GM19238 (cell line): ENCODE data around the gene OXTR.

ENCODE experiments used
- DNase-seq: peaks from one replicate; pipeline ENCODE4 v3.0.0; 2011; ENCODE audit warnings: low spot score; ENCODE audit not compliant: insufficient read length

The OXTR gene

GRCh38 chr3:8767667-8768363 lies 1.6 kb downstream of the OXTR start:
- DNase-seq = peak; percentile 65

- peak; percentile 21 for DNase-seq
These were observed 2.2 kb downstream of the OXTR start for GRCh38 chr3:8767256-8767666.

- no peak for DNase-seq
These were observed 3.3 kb downstream of the OXTR start for GRCh38 chr3:8766148-8766547.

GRCh38 chr3:8765528-8765927 lies 3.9 kb downstream of the OXTR start:
- no peak for DNase-seq

GRCh38 chr3:8764528-8764927 lies 4.9 kb downstream of the OXTR start:
- DNase-seq = no peak

- DNase-seq = no peak
These were observed 6.6 kb downstream of the OXTR start for GRCh38 chr3:8762607-8763377.

- DNase-seq = no peak
These were observed 7.5 kb downstream of the OXTR start for GRCh38 chr3:8761866-8762265.

- no peak for DNase-seq
These were observed 8.9 kb downstream of the OXTR start for GRCh38 chr3:8760506-8760905.

- no peak for DNase-seq
These were observed 9.3 kb downstream of the OXTR start for GRCh38 chr3:8760091-8760490.

GRCh38 chr3:8759038-8759707 lies 10.2 kb downstream of the OXTR start:
- DNase-seq = no peak

- no peak for DNase-seq
These were observed 11.6 kb downstream of the OXTR start for GRCh38 chr3:8757551-8758518.

GRCh38 chr3:8756671-8757070 lies 12.7 kb downstream of the OXTR start:
- no peak for DNase-seq

GRCh38 chr3:8755564-8756237 lies 13.7 kb downstream of the OXTR start:
- DNase-seq = no peak

- DNase-seq = no peak
These were observed 14.3 kb downstream of the OXTR start for GRCh38 chr3:8755097-8755496.

- no peak for DNase-seq
These were observed 16.6 kb downstream of the OXTR start for GRCh38 chr3:8752832-8753231.

GRCh38 chr3:8749316-8749715 lies 20.1 kb downstream of the OXTR start:
- no peak for DNase-seq

GRCh38 chr3:8746780-8747345 lies 22.6 kb downstream of the OXTR start:
- no peak for DNase-seq

GRCh38 chr3:8745619-8746370 lies 23.6 kb downstream of the OXTR start:
- DNase-seq = no peak

GRCh38 chr3:8743911-8744310 lies 25.5 kb downstream of the OXTR start:
- DNase-seq = no peak
